GM12864 (cell line): ENCODE measurements around the gene MT3.

Experiments
- DNase-seq: peaks from one replicate; pipeline ENCODE4 v3.0.0-alpha.2; 2011; ENCODE audit warnings: low read depth
- H3K4me3 ChIP-seq: 2 replicates; pipeline ENCODE4 v1.5.1; 2011; ENCODE audit warnings: mild to moderate bottlenecking, low read depth, low read length, control low read depth
- CTCF ChIP-seq: IDR thresholded peaks from 2 replicates; pipeline ENCODE4 v1.5.1; 2011; ENCODE audit warnings: low read depth, mild to moderate bottlenecking, moderate library complexity, low read length, control low read depth, inconsistent platforms; ENCODE audit errors: missing control alignments

MT3 gene

GRCh38 chr16:56631197-56631596 is 41.9 kb downstream of the MT3 start:
- no peak for DNase-seq
- H3K4me3 ChIP-seq = no peak overlapping the region
- no peak for TF ChIP-seq CTCF

DNA sequence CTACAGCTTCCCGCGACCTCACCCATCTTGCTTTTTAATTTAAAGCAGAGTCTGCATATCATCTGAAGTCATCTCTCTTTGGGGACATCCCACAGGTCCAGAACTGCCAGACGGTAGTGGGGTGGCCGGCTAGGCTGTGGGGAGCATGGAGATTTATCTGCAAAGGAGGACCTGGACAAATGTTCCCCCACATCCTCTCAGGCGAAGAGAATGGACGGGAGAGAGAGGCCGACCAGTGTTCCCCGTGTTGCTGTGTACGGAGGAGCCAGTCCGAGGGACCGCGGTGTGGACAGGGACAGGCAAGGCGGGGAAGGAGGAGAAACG is 42.5 kb downstream of the MT3 start:
- DNase-seq = no peak
- H3K4me3 ChIP-seq = no peak overlapping the region
- TF ChIP-seq CTCF = no peak

DNA sequence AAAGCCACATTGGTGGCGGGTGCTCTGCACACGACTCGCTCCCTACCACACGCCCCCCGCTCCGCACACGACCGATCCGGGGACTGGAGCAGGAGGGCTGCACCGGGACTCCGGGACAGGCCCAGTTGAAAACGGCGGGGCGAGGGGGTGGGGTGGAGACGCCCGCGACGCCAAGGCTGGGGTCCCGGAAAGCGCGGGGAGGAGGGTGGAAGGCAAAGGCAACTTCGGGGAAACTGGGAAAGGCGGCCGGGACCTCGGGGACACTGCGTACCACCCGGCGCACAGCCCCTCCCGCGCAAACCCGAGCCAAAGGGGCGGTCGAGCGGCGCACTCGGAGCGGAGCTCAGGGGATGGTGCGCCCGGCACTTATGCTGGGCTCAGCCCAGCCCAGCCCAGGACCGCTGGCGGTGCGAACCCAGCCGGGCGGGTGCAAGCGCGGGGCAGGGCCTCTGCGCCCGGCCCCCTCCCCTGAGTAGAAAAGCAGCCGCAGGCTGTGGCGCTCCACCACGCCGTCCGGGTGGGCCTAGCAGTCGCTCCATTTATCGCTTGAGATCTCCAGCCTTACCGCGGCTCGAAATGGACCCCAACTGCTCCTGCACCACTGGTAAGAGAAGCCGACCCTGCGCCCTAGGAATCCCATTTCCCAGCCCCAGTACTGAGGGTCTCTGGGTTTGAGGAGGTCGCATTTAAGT is 43.0 kb downstream of the MT3 start, which contains the start of gene MT1M:
Gene MT1M (plus strand): TSS at position 504 of the 692 bp plus-strand sequence. CDS start 73 bp downstream, at position 577.
- no peak for DNase-seq
- H3K4me3 ChIP-seq = no peak within 1 kb of the TSS
- TF ChIP-seq CTCF = no peak

GRCh38 chr16:56632848-56633365 is 43.6 kb downstream of the MT3 start:
- no peak overlapping the region for H3K4me3 ChIP-seq
- no peak for TF ChIP-seq CTCF
- no peak for DNase-seq

DNA sequence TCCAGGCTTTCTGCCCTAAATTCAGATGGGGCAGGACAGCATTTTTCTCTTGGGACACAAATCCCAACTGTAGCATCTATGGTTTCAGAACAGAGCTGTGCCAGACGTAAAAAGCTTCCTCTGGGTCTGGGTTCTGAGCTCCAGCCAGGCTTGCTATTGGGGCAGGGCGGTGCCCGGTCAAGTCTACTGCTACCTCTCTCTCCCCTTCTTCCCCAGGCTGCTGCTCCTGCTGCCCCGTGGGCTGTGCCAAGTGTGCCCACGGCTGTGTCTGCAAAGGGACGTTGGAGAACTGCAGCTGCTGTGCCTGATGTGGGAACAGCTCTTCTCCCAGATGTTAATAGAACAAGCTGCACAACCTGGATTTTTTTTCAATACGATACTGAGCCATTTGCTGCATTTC is 44.2 kb downstream of the MT3 start:
- no peak overlapping the region for H3K4me3 ChIP-seq
- no peak for DNase-seq
- no peak for TF ChIP-seq CTCF

DNA sequence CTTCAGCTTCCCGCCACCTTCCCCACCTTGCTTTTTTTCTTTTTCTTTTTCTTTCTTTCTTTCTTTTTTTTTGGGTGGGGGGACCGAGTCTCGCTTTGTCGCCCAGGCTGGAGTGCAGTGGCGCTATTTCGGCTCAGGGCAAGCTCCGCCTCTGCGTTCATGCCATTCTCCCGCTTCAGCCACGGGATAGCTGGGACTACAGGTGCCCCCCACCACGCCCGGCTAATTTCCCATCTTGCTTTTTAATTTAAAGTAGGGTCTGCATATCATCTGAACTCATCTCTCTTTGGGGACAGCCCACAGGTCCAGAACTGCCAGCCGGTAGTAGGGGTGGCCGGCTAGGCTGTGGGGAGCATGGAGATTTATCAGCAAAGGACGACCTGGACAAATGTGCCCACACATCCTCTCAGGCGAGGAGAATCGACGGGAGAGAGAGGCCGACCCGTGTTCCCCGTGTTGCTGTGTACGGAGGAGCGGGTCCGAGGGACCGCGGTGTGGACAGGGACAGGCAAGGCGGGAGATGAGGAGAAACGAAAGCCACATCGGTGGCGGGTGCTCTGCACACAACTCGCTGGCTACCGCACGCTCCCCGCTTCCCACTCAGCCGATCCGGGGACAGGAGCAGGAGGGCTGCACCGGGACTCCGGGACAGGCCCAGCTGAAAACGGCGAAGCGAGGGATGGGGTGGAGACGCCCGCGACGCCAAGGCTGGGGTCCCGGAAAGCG is 45.5 kb downstream of the MT3 start:
- no peak for DNase-seq
- TF ChIP-seq CTCF = no peak
- H3K4me3 ChIP-seq = no peak overlapping the region
